Glutamatergic neuron (in vitro differentiated cells): ENCODE measurements around the gene KLK2. TPM values are rescaled to one million over a fixed set of nuclear protein-coding genes. Genes with fewer than 3 reads are reported as not detected.

Experiments used
- DNase-seq: peaks from one replicate; pipeline ENCODE4 v3.0.0; 2022
- H3K27ac Mint-ChIP-seq: one replicate; pipeline ENCODE4 v1.8.0; 2020; ENCODE audit warnings: mild to moderate bottlenecking, mixed read lengths, inconsistent platforms; ENCODE audit not compliant: unreplicated experiment
- H3K27me3 Mint-ChIP-seq: one replicate; pipeline ENCODE4 v1.8.0; 2020; ENCODE audit warnings: mild to moderate bottlenecking, moderate library complexity, mixed read lengths, inconsistent platforms; ENCODE audit not compliant: unreplicated experiment
- H3K36me3 Mint-ChIP-seq: one replicate; pipeline ENCODE4 v1.8.0; 2020; ENCODE audit warnings: mild to moderate bottlenecking, mixed read lengths, inconsistent platforms; ENCODE audit not compliant: unreplicated experiment
- H3K4me1 Mint-ChIP-seq: one replicate; pipeline ENCODE4 v1.8.0; 2020; ENCODE audit warnings: mild to moderate bottlenecking, low read depth, mixed read lengths, inconsistent platforms; ENCODE audit not compliant: unreplicated experiment
- H3K4me3 Mint-ChIP-seq: one replicate; pipeline ENCODE4 v1.8.0; 2020; ENCODE audit warnings: mild to moderate bottlenecking, mixed read lengths, inconsistent platforms; ENCODE audit not compliant: unreplicated experiment
- H3K9me3 Mint-ChIP-seq: one replicate; pipeline ENCODE4 v1.8.0; 2020; ENCODE audit warnings: mild to moderate bottlenecking, moderate library complexity, mixed read lengths, inconsistent platforms; ENCODE audit not compliant: unreplicated experiment
- CTCF ChIP-seq: fragments of 200-600 bp; sonication (generic); IDR thresholded peaks from one replicate; pipeline ENCODE4 v1.5.0; 2021; ENCODE audit not compliant: partially characterized antibody, unreplicated experiment
- total RNA-seq: library from RNA; stranded (reverse); fragmentation: NEBNext Ultra II Directional; extraction: Animal tissue kit (Norgen Biotek cat#: 25700); gene quantifications from one replicate; pipeline ENCODE4 v1.2.1, GENCODE V29; 2021; ENCODE audit not compliant: unreplicated experiment

Gene KLK2
- total RNA-seq, 1 donor from 2014 or later: not detected

- no peak within 1 kb of the TSS for H3K4me3 Mint-ChIP-seq
These were observed 38.2 kb downstream of the KLK2 start, which contains the start of gene KLK4 for GRCh38 chr19:50911206-50912101. TSS of gene KLK4 (minus strand) at chr19:50911395. CDS start at chr19:50910738, 657 bp downstream.

GRCh38 chr19:50912102-50912599, 38.9 kb downstream of the KLK2 start:
- H3K4me1 Mint-ChIP-seq: no peaks in the 10 kb centered on the region
- H3K4me3 Mint-ChIP-seq: no peak overlapping the region
- TF ChIP-seq CTCF: no peak
- peaks cover 17% of the 10 kb centered on the region for H3K27me3 Mint-ChIP-seq
- H3K36me3 Mint-ChIP-seq: no peaks in the 10 kb centered on the region
- no peak overlapping the region for H3K27ac Mint-ChIP-seq
- DNase-seq: no peak
- peaks cover 4% of the 10 kb centered on the region for H3K9me3 Mint-ChIP-seq

More at GRCh38 chr19:50911206-50912101, 38.2 kb downstream of the KLK2 start, which contains the start of gene KLK4:
- Mint-ChIP-seq H3K36me3 (no peaks in the 10 kb centered on the region), H3K27me3 (peaks cover 16% of the 10 kb centered on the region), H3K4me1 (no peaks in the 10 kb centered on the region), H3K27ac (no peak within 1 kb of the TSS), H3K9me3 (peaks cover 4% of the 10 kb centered on the region)
- TF ChIP-seq CTCF: no peak
- DNase-seq: no peak

GRCh38 chr19:50912727-50913716, 39.8 kb downstream of the KLK2 start:
- no peak for TF ChIP-seq CTCF
- H3K36me3 Mint-ChIP-seq: no peaks in the 10 kb centered on the region
- H3K9me3 Mint-ChIP-seq: peaks cover 4% of the 10 kb centered on the region
- H3K27ac Mint-ChIP-seq: no peak overlapping the region
- H3K4me3 Mint-ChIP-seq: no peak overlapping the region
- no peaks in the 10 kb centered on the region for H3K4me1 Mint-ChIP-seq
- H3K27me3 Mint-ChIP-seq: peaks cover 17% of the 10 kb centered on the region
- DNase-seq: no peak

GRCh38 chr19:50916069-50916468, 42.8 kb downstream of the KLK2 start:
- Mint-ChIP-seq H3K9me3 (peaks cover 2% of the 10 kb centered on the region), H3K36me3 (no peaks in the 10 kb centered on the region), H3K4me3 (no peak overlapping the region), H3K27ac (no peak overlapping the region), H3K4me1 (no peaks in the 10 kb centered on the region), H3K27me3 (peaks cover 4% of the 10 kb centered on the region)
- no peak for DNase-seq
- TF ChIP-seq CTCF: no peak
